GM18511 (cell line): Measurements from ENCODE around the gene FLAD1.

ENCODE experiments used
- ATAC-seq: cut with Tn5 transposase; IDR thresholded peaks from one replicate; pipeline ENCODE4 v1.9.1; 2021; ENCODE audit warnings: mild to moderate bottlenecking, moderate library complexity; ENCODE audit not compliant: unreplicated experiment

FLAD1 gene

GRCh38 chr1:155014709-155015508 lies 31.8 kb downstream of the FLAD1 start:
- no peak for ATAC-seq

GRCh38 chr1:155015527-155016230 lies 32.5 kb downstream of the FLAD1 start:
- ATAC-seq, result no peak

GRCh38 chr1:155016231-155016831 lies 33.2 kb downstream of the FLAD1 start:
- ATAC-seq, result no peak

GRCh38 chr1:155017041-155017945 lies 34.1 kb downstream of the FLAD1 start:
- ATAC-seq, result peak; percentile 79

- ATAC-seq, result no peak
These were observed 34.8 kb downstream of the FLAD1 start for GRCh38 chr1:155017946-155018316.

GRCh38 chr1:155018617-155019348 lies 35.6 kb downstream of the FLAD1 start:
- no peak for ATAC-seq

GRCh38 chr1:155019377-155020245 lies 36.5 kb downstream of the FLAD1 start:
- no peak for ATAC-seq

GRCh38 chr1:155022136-155022926 lies 39.2 kb downstream of the FLAD1 start:
- ATAC-seq, result no peak

GRCh38 chr1:155022927-155023236 lies 39.7 kb downstream of the FLAD1 start:
- ATAC-seq, result no peak

- ATAC-seq, result no peak
These were observed 40.5 kb downstream of the FLAD1 start for GRCh38 chr1:155023627-155024026.

GRCh38 chr1:155024315-155024714 lies 41.2 kb downstream of the FLAD1 start:
- ATAC-seq, result no peak

- no peak for ATAC-seq
These were observed 43.0 kb downstream of the FLAD1 start for GRCh38 chr1:155026154-155026553.

GRCh38 chr1:155026588-155026987 lies 43.4 kb downstream of the FLAD1 start:
- ATAC-seq, result no peak

- no peak for ATAC-seq
These were observed 46.5 kb downstream of the FLAD1 start for GRCh38 chr1:155029513-155030242.

- ATAC-seq, result no peak
These were observed 47.2 kb downstream of the FLAD1 start for GRCh38 chr1:155030243-155030795.

GRCh38 chr1:155030899-155031298 lies 47.8 kb downstream of the FLAD1 start:
- ATAC-seq, result no peak

GRCh38 chr1:155032886-155033285 lies 49.7 kb downstream of the FLAD1 start:
- ATAC-seq, result no peak

- ATAC-seq, result no peak
These were observed 50.4 kb downstream of the FLAD1 start, which contains the start of the genes DCST1 and DCST2 for GRCh38 chr1:155033524-155033923. Gene DCST1 (plus strand): TSS chr1:155033824. CDS start chr1:155034037, 213 bp downstream. Gene DCST2 (minus strand): TSS chr1:155033781. CDS start chr1:155033701, 80 bp downstream.
